H1 (cell line): ENCODE results near the gene TNN. TPM values are rescaled to one million over a fixed set of nuclear protein-coding genes. Genes with fewer than 3 reads are reported as not detected.

Experiments
- CHD2 ChIP-seq: IDR thresholded peaks from 2 replicates; pipeline ENCODE4 v1.6.1; 2012; ENCODE audit warnings: low read length, improper control_type of control experiment
- CREB1 ChIP-seq: IDR thresholded peaks from 2 replicates; pipeline ENCODE4 v1.6.1; 2012; ENCODE audit warnings: inconsistent platforms
- HDAC6 ChIP-seq: IDR thresholded peaks from one replicate; pipeline ENCODE4 v1.7.1; 2012; ENCODE audit warnings: low read depth, mild to moderate bottlenecking, inconsistent platforms, low read length, moderate library complexity
- POU5F1 ChIP-seq: IDR thresholded peaks from 2 replicates; pipeline ENCODE4 v1.6.1; 2011; ENCODE audit warnings: low read depth, mild to moderate bottlenecking, low read length, moderate library complexity
- SIN3A ChIP-seq, 2 experiments: IDR thresholded peaks in 1 of 2; conservative IDR thresholded peaks in 1 of 2; 2 replicates each; pipeline ENCODE4 v1.6.1; 2011 to 2012; ENCODE audit warnings: low read length in 2 of 2, improper control_type of control experiment in 1 of 2, low read depth in 1 of 2, mild to moderate bottlenecking in 1 of 2
- SP1 ChIP-seq: IDR thresholded peaks from 2 replicates; pipeline ENCODE4 v1.6.1; 2011; ENCODE audit warnings: low read depth, low read length
- ZNF274 ChIP-seq: IDR thresholded peaks from 2 replicates; pipeline ENCODE4 v1.7.0; 2012; ENCODE audit warnings: low read length, borderline replicate concordance; ENCODE audit errors: extremely low read depth
- polyA plus RNA-seq, 7 experiments: library from polyadenylated mRNA; depleted of rRNA in 3 of 7; stranded (reverse) in 5 of 7; unstranded in 2 of 7; fragments of >200 nt in 5 of 7; fragments of 200-250 nt in 2 of 7; gene quantifications; 1 replicate in 5 of 7; 2 replicates in 1 of 7; 4 replicates in 1 of 7; pipeline versions ENCODE4 v1.2.1 to v1.2.3, GENCODE V29; 2011 to 2013; ENCODE audit warnings: missing spikeins in 2 of 7, mixed read lengths in 2 of 7
- total RNA-seq: library from RNA; stranded (reverse); fragmentation: NEBNext Ultra II Directional; extraction: Animal tissue kit (Norgen Biotek cat#: 25700); gene quantifications from 2 replicates; pipeline ENCODE4 v1.2.1, GENCODE V29; 2021
- TF ChIP-seq, protein P1 (sequence below): fragments of 300-600 bp; sonication (generic); IDR thresholded peaks from 2 replicates; pipeline ENCODE4 v1.7.1; 2012; ENCODE audit warnings: low read length, moderate library complexity, mild to moderate bottlenecking, inconsistent platforms; ENCODE audit not compliant: insufficient replicate concordance
- TF ChIP-seq, protein P2 (sequence below): IDR thresholded peaks from 2 replicates; pipeline ENCODE4 v1.6.1; 2012; ENCODE audit warnings: inconsistent platforms
- TF ChIP-seq, protein P3 (sequence below), 3 experiments: IDR thresholded peaks; 1 replicate in 2 of 3; 2 replicates in 1 of 3; pipeline versions ENCODE4 v1.5.1 to v1.6.1; 2011; ENCODE audit warnings: low read length in 3 of 3, mild to moderate bottlenecking in 3 of 3, inconsistent platforms in 2 of 3, low read depth in 1 of 3, moderate library complexity in 1 of 3; ENCODE audit not compliant: insufficient read depth in 1 of 3; ENCODE audit errors: control extremely low read depth in 1 of 3

The TNN gene
- total and polyA plus RNA-seq, 2 of the 8 experiments (the other 6 are each of a cell fraction or from before 2014, with no cell fraction given): 0.21 to 0.30 TPM

GRCh38 chr1:175173531-175173930 lies 105.9 kb downstream of the TNN start (continued):
- TF ChIP-seq, protein P1, sequence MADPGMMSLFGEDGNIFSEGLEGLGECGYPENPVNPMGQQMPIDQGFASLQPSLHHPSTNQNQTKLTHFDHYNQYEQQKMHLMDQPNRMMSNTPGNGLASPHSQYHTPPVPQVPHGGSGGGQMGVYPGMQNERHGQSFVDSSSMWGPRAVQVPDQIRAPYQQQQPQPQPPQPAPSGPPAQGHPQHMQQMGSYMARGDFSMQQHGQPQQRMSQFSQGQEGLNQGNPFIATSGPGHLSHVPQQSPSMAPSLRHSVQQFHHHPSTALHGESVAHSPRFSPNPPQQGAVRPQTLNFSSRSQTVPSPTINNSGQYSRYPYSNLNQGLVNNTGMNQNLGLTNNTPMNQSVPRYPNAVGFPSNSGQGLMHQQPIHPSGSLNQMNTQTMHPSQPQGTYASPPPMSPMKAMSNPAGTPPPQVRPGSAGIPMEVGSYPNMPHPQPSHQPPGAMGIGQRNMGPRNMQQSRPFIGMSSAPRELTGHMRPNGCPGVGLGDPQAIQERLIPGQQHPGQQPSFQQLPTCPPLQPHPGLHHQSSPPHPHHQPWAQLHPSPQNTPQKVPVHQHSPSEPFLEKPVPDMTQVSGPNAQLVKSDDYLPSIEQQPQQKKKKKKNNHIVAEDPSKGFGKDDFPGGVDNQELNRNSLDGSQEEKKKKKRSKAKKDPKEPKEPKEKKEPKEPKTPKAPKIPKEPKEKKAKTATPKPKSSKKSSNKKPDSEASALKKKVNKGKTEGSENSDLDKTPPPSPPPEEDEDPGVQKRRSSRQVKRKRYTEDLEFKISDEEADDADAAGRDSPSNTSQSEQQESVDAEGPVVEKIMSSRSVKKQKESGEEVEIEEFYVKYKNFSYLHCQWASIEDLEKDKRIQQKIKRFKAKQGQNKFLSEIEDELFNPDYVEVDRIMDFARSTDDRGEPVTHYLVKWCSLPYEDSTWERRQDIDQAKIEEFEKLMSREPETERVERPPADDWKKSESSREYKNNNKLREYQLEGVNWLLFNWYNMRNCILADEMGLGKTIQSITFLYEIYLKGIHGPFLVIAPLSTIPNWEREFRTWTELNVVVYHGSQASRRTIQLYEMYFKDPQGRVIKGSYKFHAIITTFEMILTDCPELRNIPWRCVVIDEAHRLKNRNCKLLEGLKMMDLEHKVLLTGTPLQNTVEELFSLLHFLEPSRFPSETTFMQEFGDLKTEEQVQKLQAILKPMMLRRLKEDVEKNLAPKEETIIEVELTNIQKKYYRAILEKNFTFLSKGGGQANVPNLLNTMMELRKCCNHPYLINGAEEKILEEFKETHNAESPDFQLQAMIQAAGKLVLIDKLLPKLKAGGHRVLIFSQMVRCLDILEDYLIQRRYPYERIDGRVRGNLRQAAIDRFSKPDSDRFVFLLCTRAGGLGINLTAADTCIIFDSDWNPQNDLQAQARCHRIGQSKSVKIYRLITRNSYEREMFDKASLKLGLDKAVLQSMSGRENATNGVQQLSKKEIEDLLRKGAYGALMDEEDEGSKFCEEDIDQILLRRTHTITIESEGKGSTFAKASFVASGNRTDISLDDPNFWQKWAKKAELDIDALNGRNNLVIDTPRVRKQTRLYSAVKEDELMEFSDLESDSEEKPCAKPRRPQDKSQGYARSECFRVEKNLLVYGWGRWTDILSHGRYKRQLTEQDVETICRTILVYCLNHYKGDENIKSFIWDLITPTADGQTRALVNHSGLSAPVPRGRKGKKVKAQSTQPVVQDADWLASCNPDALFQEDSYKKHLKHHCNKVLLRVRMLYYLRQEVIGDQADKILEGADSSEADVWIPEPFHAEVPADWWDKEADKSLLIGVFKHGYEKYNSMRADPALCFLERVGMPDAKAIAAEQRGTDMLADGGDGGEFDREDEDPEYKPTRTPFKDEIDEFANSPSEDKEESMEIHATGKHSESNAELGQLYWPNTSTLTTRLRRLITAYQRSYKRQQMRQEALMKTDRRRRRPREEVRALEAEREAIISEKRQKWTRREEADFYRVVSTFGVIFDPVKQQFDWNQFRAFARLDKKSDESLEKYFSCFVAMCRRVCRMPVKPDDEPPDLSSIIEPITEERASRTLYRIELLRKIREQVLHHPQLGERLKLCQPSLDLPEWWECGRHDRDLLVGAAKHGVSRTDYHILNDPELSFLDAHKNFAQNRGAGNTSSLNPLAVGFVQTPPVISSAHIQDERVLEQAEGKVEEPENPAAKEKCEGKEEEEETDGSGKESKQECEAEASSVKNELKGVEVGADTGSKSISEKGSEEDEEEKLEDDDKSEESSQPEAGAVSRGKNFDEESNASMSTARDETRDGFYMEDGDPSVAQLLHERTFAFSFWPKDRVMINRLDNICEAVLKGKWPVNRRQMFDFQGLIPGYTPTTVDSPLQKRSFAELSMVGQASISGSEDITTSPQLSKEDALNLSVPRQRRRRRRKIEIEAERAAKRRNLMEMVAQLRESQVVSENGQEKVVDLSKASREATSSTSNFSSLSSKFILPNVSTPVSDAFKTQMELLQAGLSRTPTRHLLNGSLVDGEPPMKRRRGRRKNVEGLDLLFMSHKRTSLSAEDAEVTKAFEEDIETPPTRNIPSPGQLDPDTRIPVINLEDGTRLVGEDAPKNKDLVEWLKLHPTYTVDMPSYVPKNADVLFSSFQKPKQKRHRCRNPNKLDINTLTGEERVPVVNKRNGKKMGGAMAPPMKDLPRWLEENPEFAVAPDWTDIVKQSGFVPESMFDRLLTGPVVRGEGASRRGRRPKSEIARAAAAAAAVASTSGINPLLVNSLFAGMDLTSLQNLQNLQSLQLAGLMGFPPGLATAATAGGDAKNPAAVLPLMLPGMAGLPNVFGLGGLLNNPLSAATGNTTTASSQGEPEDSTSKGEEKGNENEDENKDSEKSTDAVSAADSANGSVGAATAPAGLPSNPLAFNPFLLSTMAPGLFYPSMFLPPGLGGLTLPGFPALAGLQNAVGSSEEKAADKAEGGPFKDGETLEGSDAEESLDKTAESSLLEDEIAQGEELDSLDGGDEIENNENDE: no peak
- TF ChIP-seq POU5F1 (no peak), SIN3A (conservative IDR thresholded peaks at IDR 0.05 in 1 of 2, IDR thresholded peaks at IDR 0.05 in 1 of 2; ENCODE audit: low read depth in 1 of 2, low read length in 2 of 2) (no peak), SP1 (no peak), HDAC6 (no peak), CREB1 (no peak), ZNF274 (no peak), CHD2 (no peak)
- TF ChIP-seq, protein P2, sequence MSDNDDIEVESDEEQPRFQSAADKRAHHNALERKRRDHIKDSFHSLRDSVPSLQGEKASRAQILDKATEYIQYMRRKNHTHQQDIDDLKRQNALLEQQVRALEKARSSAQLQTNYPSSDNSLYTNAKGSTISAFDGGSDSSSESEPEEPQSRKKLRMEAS: no peak
- TF ChIP-seq, protein P3, sequence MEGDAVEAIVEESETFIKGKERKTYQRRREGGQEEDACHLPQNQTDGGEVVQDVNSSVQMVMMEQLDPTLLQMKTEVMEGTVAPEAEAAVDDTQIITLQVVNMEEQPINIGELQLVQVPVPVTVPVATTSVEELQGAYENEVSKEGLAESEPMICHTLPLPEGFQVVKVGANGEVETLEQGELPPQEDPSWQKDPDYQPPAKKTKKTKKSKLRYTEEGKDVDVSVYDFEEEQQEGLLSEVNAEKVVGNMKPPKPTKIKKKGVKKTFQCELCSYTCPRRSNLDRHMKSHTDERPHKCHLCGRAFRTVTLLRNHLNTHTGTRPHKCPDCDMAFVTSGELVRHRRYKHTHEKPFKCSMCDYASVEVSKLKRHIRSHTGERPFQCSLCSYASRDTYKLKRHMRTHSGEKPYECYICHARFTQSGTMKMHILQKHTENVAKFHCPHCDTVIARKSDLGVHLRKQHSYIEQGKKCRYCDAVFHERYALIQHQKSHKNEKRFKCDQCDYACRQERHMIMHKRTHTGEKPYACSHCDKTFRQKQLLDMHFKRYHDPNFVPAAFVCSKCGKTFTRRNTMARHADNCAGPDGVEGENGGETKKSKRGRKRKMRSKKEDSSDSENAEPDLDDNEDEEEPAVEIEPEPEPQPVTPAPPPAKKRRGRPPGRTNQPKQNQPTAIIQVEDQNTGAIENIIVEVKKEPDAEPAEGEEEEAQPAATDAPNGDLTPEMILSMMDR (IDR thresholded peaks at IDR 0.05; ENCODE audit: control extremely low read depth in 1 of 3, insufficient read depth in 1 of 3, low read depth in 1 of 3, low read length in 3 of 3): no peak
